GM21576 (cell line): ENCODE data around the gene FAM221B.

ENCODE experiments used
- ATAC-seq: cut with Tn5 transposase; IDR thresholded peaks from one replicate; pipeline ENCODE4 v1.9.1; 2021; ENCODE audit warnings: mild to moderate bottlenecking, moderate library complexity; ENCODE audit not compliant: unreplicated experiment

FAM221B gene

GRCh38 chr9:35822926-35823325 is 5.6 kb downstream of the FAM221B start:
- no peak for ATAC-seq

- no peak for ATAC-seq
Observed at GRCh38 chr9:35820076-35820475, 8.5 kb downstream of the FAM221B start.

GRCh38 chr9:35818341-35818740 is 10.2 kb downstream of the FAM221B start:
- no peak for ATAC-seq

- ATAC-seq, result no peak
Observed at GRCh38 chr9:35816708-35817107, 11.8 kb downstream of the FAM221B start.

- ATAC-seq, result peak; percentile 71
Observed at GRCh38 chr9:35814841-35815543, 13.5 kb downstream of the FAM221B start, which contains the start of gene HINT2. HINT2 (minus strand) TSS chr9:35815042; CDS start chr9:35814979, 63 bp downstream.

- ATAC-seq, result peak; percentile 23
Observed at GRCh38 chr9:35814106-35814840, 14.3 kb downstream of the FAM221B start.

GRCh38 chr9:35813434-35814105 is 15.0 kb downstream of the FAM221B start:
- ATAC-seq, result no peak

- peak; percentile 56 for ATAC-seq
Observed at GRCh38 chr9:35812025-35812602, 16.4 kb downstream of the FAM221B start, which contains the start of gene SPAG8. SPAG8 (minus strand) TSS chr9:35812262; CDS start chr9:35812147, 115 bp downstream.

- ATAC-seq, result no peak
Observed at GRCh38 chr9:35811381-35812024, 17.0 kb downstream of the FAM221B start.

GRCh38 chr9:35810122-35810521 is 18.4 kb downstream of the FAM221B start:
- no peak for ATAC-seq

- no peak for ATAC-seq
Observed at GRCh38 chr9:35808433-35808832, 20.1 kb downstream of the FAM221B start.

GRCh38 chr9:35806101-35806500 is 22.4 kb downstream of the FAM221B start:
- ATAC-seq, result no peak

GRCh38 chr9:35801328-35802128 is 27.0 kb downstream of the FAM221B start:
- no peak for ATAC-seq

GRCh38 chr9:35800530-35800929 is 28.0 kb downstream of the FAM221B start:
- ATAC-seq, result no peak

GRCh38 chr9:35798658-35799374 is 29.7 kb downstream of the FAM221B start:
- ATAC-seq, result peak; percentile 55

- ATAC-seq, result no peak
Observed at GRCh38 chr9:35797311-35798109, 31.0 kb downstream of the FAM221B start.

GRCh38 chr9:35795695-35796094 is 32.8 kb downstream of the FAM221B start:
- ATAC-seq, result no peak

GRCh38 chr9:35793461-35793860 is 35.1 kb downstream of the FAM221B start:
- ATAC-seq, result no peak
